ENCODE results near the gene VMP1. TPM values are rescaled to one million over a fixed set of nuclear protein-coding genes. Genes with fewer than 3 reads are reported as not detected.

VMP1 gene
- polyA plus RNA-seq, 2 of the 4 experiments (the other 2 are of a cell fraction): 395 to 726 TPM

DNA sequence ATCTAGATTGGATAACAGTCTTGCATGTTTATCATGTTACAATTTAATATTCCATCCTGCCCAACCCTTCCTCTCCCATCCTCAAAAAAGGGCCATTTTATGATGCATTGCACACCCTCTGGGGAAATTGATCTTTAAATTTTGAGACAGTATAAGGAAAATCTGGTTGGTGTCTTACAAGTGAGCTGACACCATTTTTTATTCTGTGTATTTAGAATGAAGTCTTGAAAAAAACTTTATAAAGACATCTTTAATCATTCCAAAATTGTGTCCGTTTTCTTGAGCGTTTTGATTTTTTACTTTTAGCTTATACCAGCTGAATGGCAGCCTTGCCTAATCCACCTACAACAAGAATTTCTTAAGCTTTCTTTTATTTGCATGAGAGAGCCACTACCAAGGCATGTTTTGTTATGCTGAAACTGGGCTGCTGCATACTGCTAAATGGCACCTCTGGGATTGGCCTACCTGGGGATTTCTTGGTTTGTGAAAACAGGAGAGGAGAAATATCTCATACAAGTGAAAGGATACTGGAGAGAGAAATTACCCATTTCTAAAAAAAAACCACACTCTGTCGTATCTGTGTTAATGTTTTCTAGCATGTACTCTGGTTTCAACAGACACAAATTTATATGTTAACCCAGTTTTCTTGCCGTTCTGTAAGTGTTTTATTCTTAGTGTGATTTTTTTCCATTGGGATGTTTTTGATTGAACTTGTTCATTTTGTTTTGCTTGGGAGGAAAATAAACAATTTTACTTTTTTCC lies 133.1 kb downstream of the VMP1 start (continued):
- TF ChIP-seq TFCP2L1 (CRISPR knock-in tag; IDR thresholded peaks at IDR 0.05) (peak; percentile 98), HOXA7 (CRISPR knock-in tag; IDR thresholded peaks at IDR 0.05) (peak; percentile 98), NPAS2 (CRISPR knock-in tag; IDR thresholded peaks at IDR 0.05; ENCODE audit: borderline replicate concordance) (no peak), MYC (IDR thresholded peaks at IDR 0.05; ENCODE audit: borderline replicate concordance, low read length) (no peak), PHF8 (IDR thresholded peaks at IDR 0.05; ENCODE audit: borderline replicate concordance, low read depth) (0 out of 2 replicates have a peak, but pooled peaks have one; percentile 29), RNF2 (IDR thresholded peaks at IDR 0.05; ENCODE audit: borderline replicate concordance, low read depth) (no peak), MAZ (IDR thresholded peaks at IDR 0.05; ENCODE audit: borderline replicate concordance, low read depth, low read length) (no peak), JUN (IDR thresholded peaks at IDR 0.05) (peak in 1 of 2 experiments; percentile 87), TP53 (CRISPR knock-in tag; IDR thresholded peaks at IDR 0.05) (peak; percentile 97), FOSB (CRISPR knock-in tag; IDR thresholded peaks at IDR 0.05) (peak; percentile 98), POLR2A (IDR thresholded peaks at IDR 0.05; ENCODE audit: low read length) (no peak), HDAC2 (IDR thresholded peaks at IDR 0.05) (no peak), NFE2L2 (conservative IDR thresholded peaks at IDR 0.05; ENCODE audit: low read length) (no peak), EHMT2 (IDR thresholded peaks at IDR 0.05; ENCODE audit: low read depth) (no peak), CHD2 (IDR thresholded peaks at IDR 0.05; ENCODE audit: low read length, partially characterized antibody) (peak; percentile 40), ZNF302 (CRISPR knock-in tag; IDR thresholded peaks at IDR 0.05) (peak; percentile 76), HOXB5 (CRISPR knock-in tag; IDR thresholded peaks at IDR 0.05) (peak; percentile 84; the same call in 1 of the 2 replicates), KDM5A (IDR thresholded peaks at IDR 0.05) (no peak), HEYL (CRISPR knock-in tag; IDR thresholded peaks at IDR 0.05) (no peak), ZSCAN20 (CRISPR knock-in tag; IDR thresholded peaks at IDR 0.05) (no peak), FOXS1 (CRISPR knock-in tag; IDR thresholded peaks at IDR 0.05) (no peak), ZFP36 (IDR thresholded peaks at IDR 0.05; ENCODE audit: borderline replicate concordance, partially characterized antibody) (no peak), RCOR1 (IDR thresholded peaks at IDR 0.05; ENCODE audit: low read depth, low read length) (no peak), ESRRA (IDR thresholded peaks at IDR 0.05; ENCODE audit: borderline replicate concordance, low read length) (no peak), CBX2 (IDR thresholded peaks at IDR 0.05; ENCODE audit: borderline replicate concordance, low read depth) (no peak), POLR2AphosphoS2 (conservative IDR thresholded peaks at IDR 0.05; ENCODE audit: low read length) (peak; percentile 91), EP300 (IDR thresholded peaks at IDR 0.05) (no peak), SREBF2 (IDR thresholded peaks at IDR 0.05) (no peak), BHLHE40 (IDR thresholded peaks at IDR 0.05; ENCODE audit: low read depth, low read length) (no peak), CHD4 (IDR thresholded peaks at IDR 0.05; ENCODE audit: borderline replicate concordance) (no peak), RARB (CRISPR knock-in tag; IDR thresholded peaks at IDR 0.05) (peak; percentile 97), KDM1A (IDR thresholded peaks at IDR 0.05; ENCODE audit: low read depth) (no peak)
- TF ChIP-seq, protein P1, sequence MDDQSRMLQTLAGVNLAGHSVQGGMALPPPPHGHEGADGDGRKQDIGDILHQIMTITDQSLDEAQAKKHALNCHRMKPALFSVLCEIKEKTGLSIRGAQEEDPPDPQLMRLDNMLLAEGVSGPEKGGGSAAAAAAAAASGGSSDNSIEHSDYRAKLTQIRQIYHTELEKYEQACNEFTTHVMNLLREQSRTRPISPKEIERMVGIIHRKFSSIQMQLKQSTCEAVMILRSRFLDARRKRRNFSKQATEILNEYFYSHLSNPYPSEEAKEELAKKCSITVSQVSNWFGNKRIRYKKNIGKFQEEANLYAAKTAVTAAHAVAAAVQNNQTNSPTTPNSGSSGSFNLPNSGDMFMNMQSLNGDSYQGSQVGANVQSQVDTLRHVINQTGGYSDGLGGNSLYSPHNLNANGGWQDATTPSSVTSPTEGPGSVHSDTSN (IDR thresholded peaks at IDR 0.05): peak; percentile 37; the same call in 1 of the 2 replicates
- TF ChIP-seq, protein P2, sequence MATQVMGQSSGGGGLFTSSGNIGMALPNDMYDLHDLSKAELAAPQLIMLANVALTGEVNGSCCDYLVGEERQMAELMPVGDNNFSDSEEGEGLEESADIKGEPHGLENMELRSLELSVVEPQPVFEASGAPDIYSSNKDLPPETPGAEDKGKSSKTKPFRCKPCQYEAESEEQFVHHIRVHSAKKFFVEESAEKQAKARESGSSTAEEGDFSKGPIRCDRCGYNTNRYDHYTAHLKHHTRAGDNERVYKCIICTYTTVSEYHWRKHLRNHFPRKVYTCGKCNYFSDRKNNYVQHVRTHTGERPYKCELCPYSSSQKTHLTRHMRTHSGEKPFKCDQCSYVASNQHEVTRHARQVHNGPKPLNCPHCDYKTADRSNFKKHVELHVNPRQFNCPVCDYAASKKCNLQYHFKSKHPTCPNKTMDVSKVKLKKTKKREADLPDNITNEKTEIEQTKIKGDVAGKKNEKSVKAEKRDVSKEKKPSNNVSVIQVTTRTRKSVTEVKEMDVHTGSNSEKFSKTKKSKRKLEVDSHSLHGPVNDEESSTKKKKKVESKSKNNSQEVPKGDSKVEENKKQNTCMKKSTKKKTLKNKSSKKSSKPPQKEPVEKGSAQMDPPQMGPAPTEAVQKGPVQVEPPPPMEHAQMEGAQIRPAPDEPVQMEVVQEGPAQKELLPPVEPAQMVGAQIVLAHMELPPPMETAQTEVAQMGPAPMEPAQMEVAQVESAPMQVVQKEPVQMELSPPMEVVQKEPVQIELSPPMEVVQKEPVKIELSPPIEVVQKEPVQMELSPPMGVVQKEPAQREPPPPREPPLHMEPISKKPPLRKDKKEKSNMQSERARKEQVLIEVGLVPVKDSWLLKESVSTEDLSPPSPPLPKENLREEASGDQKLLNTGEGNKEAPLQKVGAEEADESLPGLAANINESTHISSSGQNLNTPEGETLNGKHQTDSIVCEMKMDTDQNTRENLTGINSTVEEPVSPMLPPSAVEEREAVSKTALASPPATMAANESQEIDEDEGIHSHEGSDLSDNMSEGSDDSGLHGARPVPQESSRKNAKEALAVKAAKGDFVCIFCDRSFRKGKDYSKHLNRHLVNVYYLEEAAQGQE (IDR thresholded peaks at IDR 0.05): peak; percentile 51
- TF ChIP-seq, protein P3, sequence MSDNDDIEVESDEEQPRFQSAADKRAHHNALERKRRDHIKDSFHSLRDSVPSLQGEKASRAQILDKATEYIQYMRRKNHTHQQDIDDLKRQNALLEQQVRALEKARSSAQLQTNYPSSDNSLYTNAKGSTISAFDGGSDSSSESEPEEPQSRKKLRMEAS (IDR thresholded peaks at IDR 0.05): no peak; the same call in 1 of the 2 replicates
- TF ChIP-seq, protein P4, sequence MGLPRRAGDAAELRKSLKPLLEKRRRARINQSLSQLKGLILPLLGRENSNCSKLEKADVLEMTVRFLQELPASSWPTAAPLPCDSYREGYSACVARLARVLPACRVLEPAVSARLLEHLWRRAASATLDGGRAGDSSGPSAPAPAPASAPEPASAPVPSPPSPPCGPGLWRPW (IDR thresholded peaks at IDR 0.05): no peak
- TF ChIP-seq, protein P5, sequence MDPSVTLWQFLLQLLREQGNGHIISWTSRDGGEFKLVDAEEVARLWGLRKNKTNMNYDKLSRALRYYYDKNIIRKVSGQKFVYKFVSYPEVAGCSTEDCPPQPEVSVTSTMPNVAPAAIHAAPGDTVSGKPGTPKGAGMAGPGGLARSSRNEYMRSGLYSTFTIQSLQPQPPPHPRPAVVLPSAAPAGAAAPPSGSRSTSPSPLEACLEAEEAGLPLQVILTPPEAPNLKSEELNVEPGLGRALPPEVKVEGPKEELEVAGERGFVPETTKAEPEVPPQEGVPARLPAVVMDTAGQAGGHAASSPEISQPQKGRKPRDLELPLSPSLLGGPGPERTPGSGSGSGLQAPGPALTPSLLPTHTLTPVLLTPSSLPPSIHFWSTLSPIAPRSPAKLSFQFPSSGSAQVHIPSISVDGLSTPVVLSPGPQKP (IDR thresholded peaks at IDR 0.05; ENCODE audit: low read depth, low read length): no peak
- TF ChIP-seq, protein P6, sequence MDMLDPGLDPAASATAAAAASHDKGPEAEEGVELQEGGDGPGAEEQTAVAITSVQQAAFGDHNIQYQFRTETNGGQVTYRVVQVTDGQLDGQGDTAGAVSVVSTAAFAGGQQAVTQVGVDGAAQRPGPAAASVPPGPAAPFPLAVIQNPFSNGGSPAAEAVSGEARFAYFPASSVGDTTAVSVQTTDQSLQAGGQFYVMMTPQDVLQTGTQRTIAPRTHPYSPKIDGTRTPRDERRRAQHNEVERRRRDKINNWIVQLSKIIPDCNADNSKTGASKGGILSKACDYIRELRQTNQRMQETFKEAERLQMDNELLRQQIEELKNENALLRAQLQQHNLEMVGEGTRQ (IDR thresholded peaks at IDR 0.05): no peak
